IPS-15b (cell line): ENCODE results near the gene TRAPPC12.
"Not testable (repeated sequence)": the region's sequence is repeated elsewhere in the genome, so short reads cannot be mapped to it uniquely, and the experiment has no call there.

Experiments
- H3K27me3 ChIP-seq: one replicate; pipeline ENCODE4 v1.6.1; 2013; ENCODE audit warnings: low read length; ENCODE audit not compliant: control insufficient read depth, insufficient read depth
- H3K36me3 ChIP-seq: one replicate; pipeline ENCODE4 v1.6.1; 2013; ENCODE audit warnings: low read length; ENCODE audit not compliant: control insufficient read depth, insufficient read depth
- H3K4me1 ChIP-seq: one replicate; pipeline ENCODE4 v1.6.1; 2013; ENCODE audit warnings: mild to moderate bottlenecking, low read length; ENCODE audit not compliant: control insufficient read depth, insufficient read depth
- H3K4me3 ChIP-seq: one replicate; pipeline ENCODE4 v1.5.1; 2013; ENCODE audit warnings: low read depth, low read length
- H3K9ac ChIP-seq: one replicate; pipeline ENCODE4 v1.6.1; 2013; ENCODE audit warnings: low read depth, mild to moderate bottlenecking, low read length
- H3K9me3 ChIP-seq: one replicate; pipeline ENCODE4 v1.6.1; 2013; ENCODE audit warnings: mild to moderate bottlenecking, low read length; ENCODE audit not compliant: control insufficient read depth, insufficient read depth

TRAPPC12 gene

DNA sequence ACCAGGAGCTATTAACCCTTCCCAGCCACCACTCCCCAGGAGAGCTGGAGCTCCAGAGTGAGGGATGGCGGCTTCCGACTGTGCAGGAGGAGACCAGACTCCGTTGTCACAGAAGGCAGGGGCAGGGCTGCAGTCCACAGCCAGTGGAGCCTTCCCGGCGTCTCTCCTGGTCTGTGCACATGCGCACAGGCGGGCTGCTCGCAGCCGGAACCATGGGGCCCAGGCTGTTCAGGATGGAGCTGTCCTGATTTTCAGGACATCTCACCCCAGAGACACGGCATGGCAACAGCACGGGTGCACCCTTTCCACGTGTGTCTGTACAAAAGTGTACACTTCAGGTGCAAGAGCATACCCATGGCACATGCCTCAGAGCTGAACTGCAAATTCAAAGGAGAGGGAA, 30.7 kb upstream of the TRAPPC12 start:
- Histone ChIP-seq H3K4me3 (no peak overlapping the region), H3K9me3 (no peaks in the 10 kb centered on the region), H3K27me3 (no peaks in the 10 kb centered on the region), H3K4me1 (peaks cover 2% of the 10 kb centered on the region), H3K36me3 (peaks cover 8% of the 10 kb centered on the region), H3K9ac (no peak overlapping the region)

DNA sequence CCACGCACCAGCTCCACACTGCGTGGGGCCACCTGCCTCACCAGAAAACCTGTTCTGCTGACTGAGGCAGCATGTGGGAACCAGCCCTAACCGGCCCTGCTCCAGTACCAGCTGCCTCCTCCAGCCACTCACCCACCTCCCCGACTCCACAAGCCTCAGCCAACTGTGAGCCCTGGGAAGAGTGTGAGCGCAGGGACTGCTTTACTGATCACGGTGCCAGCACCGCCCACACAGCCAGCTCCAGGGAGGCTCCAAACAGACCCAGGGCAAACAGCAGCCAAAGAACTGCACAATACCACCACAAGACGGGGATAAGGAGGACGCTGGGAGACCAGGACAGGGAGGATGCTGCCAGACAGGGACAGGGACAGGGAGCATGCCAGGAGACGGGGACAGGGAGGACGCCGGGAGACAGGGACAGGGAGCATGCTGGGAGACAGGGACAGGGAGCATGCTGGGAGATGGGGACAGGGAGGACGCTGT, 30.2 kb upstream of the TRAPPC12 start:
- Histone ChIP-seq H3K4me3 (no peak overlapping the region), H3K4me1 (peaks cover 2% of the 10 kb centered on the region), H3K9ac (no peak overlapping the region), H3K27me3 (no peaks in the 10 kb centered on the region), H3K36me3 (peaks cover 8% of the 10 kb centered on the region), H3K9me3 (no peaks in the 10 kb centered on the region)

DNA sequence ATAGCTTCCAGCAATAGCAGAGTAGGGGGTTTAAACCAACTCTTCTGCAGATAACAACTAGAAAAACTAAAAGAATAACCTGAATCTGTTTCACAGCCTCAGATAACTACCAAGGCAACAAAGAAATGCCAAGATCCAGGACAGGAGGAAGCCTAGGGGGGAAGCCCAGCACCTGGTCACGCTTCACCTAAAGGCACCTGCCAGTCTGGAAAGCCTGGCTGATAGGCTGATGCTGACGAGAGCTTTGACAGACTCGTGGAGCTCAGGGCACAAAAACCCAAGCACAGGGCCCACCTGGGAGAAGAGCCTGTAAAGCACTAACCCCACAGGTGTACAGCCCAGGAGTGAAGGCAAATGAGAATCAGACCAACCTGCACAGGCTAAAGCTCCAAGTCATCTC, 24.5 kb upstream of the TRAPPC12 start:
- H3K27me3 ChIP-seq: no peaks in the 10 kb centered on the region
- peaks cover 4% of the 10 kb centered on the region for H3K36me3 ChIP-seq
- H3K9me3 ChIP-seq: no peaks in the 10 kb centered on the region
- no peak overlapping the region for H3K4me3 ChIP-seq
- no peaks in the 10 kb centered on the region for H3K4me1 ChIP-seq
- no peak overlapping the region for H3K9ac ChIP-seq

DNA sequence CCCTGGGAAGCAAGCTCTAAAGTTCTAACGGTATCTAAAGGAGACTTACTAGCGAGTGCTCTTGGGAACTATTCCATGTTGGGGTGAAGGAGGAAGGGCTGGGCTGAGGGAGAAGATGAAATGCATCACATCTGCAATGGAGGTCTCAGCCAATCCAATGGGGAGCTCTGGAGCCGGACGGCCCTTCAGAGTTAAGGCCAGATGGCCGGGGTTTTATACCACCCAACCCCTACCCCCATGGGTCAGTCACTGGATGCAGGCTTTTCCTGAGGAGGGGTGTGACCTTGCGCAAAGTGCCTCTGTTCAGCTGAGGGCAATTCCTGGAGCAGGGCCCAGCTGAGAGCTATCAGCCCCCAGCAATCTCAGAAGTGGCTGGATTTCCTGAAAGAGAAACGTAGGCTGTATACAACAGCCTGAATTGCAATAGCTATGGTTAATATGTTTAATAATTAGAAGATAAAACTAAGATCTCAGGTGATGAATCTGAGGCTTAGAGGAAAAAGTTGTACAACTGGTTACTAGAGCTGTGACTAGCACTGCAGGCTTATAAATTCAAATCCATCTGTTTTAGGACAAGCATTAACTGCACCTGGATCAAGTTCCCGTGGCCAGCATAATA, 23.4 kb upstream of the TRAPPC12 start:
- H3K4me1 ChIP-seq: no peaks in the 10 kb centered on the region
- no peaks in the 10 kb centered on the region for H3K27me3 ChIP-seq
- no peak overlapping the region for H3K9ac ChIP-seq
- H3K4me3 ChIP-seq: no peak overlapping the region
- no peaks in the 10 kb centered on the region for H3K9me3 ChIP-seq
- peaks cover 4% of the 10 kb centered on the region for H3K36me3 ChIP-seq

DNA sequence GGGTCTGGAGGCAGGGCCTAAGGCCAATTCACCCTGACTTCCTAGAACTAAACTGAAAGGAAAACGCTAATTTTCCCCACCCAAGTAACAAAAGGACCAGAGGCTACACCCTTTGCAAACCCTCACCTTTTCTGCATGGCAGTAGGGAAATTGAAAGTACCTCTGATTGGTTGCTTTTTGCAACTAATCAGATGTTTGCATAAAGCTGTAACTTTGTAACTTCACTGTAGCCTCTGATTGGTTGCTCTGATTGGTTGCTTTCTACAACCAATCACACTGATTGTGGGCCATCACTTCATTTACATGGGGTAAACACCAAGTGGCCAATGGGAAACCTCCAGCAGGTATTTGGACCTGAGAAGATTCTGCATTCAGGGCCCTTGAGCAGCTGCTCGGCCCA, 22.7 kb upstream of the TRAPPC12 start:
- no peaks in the 10 kb centered on the region for H3K4me1 ChIP-seq

DNA sequence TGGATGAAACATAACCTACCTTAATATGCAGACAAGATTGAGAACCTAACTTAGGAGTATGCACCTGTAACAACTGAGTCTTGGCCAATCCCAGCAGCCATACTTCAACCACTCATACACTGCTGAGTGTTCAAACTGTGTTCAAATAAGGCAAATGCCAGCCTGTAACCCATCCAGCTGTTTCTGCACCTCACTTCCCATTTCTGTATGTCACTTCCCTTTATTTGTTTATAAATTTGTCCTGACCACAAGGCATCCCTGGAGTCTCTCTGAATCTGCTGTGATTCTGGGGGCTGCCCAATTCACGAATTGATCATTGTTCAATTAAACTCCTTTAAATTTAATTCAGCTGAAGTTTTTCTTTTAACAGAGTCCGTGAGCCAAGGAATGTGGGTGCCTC, 22.0 kb upstream of the TRAPPC12 start:
- not testable (repeated sequence) for H3K4me1 ChIP-seq, H3K4me3 ChIP-seq

More for the DNA sequence above, 22.7 kb upstream of the TRAPPC12 start:
- Histone ChIP-seq H3K4me3 (no peak overlapping the region), H3K9me3 (no peaks in the 10 kb centered on the region), H3K9ac (no peak overlapping the region), H3K27me3 (no peaks in the 10 kb centered on the region), H3K36me3 (peaks cover 4% of the 10 kb centered on the region)

DNA sequence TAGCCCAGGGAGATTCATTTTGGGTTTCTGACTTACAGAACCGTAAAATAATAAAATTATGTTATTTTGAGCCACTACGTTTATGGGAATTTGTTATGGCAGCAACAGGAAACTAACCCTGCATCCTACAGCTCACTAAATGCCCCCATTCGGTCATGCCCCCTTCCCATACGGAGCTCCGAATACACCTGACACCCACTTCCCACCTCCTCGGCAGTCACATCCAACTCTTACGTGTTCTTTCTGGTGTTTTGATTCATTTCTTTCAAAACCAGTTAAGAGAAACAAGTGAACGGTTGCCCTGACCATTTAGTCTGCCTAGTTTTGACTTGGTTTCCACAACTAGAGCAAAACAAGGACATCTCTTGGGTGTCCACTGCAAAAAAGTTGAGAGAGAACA, 21.6 kb upstream of the TRAPPC12 start:
- no peaks in the 10 kb centered on the region for H3K4me1 ChIP-seq
- H3K36me3 ChIP-seq: peaks cover 3% of the 10 kb centered on the region
- H3K27me3 ChIP-seq: no peaks in the 10 kb centered on the region
- no peaks in the 10 kb centered on the region for H3K9me3 ChIP-seq
- no peak overlapping the region for H3K9ac ChIP-seq
- no peak overlapping the region for H3K4me3 ChIP-seq

More for the DNA sequence above, 22.0 kb upstream of the TRAPPC12 start:
- not testable (repeated sequence) for H3K36me3 ChIP-seq, H3K9me3 ChIP-seq, H3K27me3 ChIP-seq, H3K9ac ChIP-seq

DNA sequence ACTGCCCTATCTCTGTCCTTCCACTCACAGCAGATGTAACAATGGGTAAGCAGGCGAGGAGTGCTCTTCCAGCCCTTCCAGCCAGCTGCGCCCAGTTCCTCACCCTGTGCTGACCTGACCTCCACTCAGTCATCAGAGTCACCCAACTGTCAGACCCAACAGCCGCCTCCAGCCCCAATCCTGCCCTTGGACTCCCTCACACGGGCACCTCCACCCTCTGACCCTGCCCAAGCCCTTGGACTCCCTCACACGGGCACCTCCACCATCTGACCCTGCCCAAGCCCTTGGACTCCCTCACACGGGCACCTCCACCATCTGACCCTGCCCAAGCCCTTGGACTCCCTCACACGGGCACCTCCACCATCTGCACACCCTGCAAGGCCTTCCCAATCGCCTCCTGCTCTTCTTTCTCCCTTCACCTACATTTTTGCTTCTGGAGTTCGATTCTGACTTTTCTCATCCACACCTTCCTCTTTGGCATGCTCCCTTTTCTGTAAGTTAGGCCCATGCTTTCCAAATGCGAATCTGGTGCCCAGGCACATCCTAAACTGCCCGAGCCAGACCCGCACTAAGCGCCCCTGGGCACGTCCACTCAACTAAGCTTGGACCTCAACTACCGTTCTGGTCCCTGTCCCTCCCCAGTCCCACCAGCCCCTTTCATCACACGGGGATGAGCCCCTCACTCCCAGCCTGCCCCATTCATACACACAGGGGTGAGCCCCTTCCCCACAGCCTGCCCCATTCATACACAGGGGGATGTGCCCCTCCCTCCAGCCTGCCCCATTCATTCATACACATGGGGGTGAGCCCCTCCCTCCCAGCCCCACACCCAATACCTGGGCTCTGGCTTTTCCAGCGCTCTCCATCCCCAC, 17.7 kb upstream of the TRAPPC12 start:
- H3K4me1 ChIP-seq: no peaks in the 10 kb centered on the region
- no peak overlapping the region for H3K9ac ChIP-seq

DNA sequence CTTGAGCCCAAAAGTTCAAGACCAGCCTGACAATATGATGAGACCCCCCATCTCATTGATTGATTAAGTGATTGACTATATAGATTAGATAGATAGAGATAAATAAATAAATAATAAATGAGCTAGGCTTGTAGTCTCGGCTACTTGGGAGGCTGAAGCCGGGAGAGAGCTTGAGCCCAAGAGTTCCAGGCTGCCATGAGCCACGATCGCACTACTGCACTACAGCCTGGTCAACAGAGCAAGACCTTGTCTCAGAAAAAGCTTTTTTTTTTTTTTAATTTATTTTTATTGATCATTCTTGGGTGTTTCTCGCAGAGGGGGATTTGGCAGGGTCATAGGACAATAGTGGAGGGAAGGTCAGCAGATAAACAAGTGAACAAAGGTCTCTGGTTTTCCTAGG, 14.3 kb upstream of the TRAPPC12 start:
- Histone ChIP-seq H3K27me3 (no peaks in the 10 kb centered on the region), H3K9me3 (no peaks in the 10 kb centered on the region), H3K36me3 (no peaks in the 10 kb centered on the region), H3K4me3 (no peak overlapping the region), H3K4me1 (no peaks in the 10 kb centered on the region), H3K9ac (no peak overlapping the region)

More for the DNA sequence above, 17.7 kb upstream of the TRAPPC12 start:
- H3K27me3 ChIP-seq: no peaks in the 10 kb centered on the region
- H3K4me3 ChIP-seq: no peak overlapping the region
- no peaks in the 10 kb centered on the region for H3K36me3 ChIP-seq
- H3K9me3 ChIP-seq: no peaks in the 10 kb centered on the region

DNA sequence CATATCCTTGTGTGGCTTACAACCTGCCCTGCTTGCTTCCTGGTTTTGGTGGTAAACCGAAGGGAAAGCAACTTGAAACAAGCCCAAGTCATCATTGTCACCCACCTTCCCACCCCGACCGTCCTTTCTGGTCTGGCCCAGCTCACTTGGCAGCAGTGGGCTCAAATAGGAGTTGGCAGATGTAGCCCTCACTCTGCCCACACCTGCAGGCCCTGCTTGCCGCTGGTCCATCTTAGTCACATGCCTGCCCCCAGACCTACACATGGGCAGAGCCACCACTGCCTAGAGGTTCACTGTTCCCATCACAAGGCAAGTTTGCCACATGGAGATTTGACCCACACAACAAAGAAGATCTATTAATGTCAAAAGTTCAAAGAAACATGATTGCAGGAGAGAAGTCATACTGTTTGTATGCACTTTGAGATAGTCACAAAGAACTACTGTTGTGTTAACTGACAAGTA, 11.2 kb upstream of the TRAPPC12 start:
- H3K9me3 ChIP-seq: no peaks in the 10 kb centered on the region
- H3K4me1 ChIP-seq: no peaks in the 10 kb centered on the region
- no peak overlapping the region for H3K9ac ChIP-seq
- no peak overlapping the region for H3K4me3 ChIP-seq
- no peaks in the 10 kb centered on the region for H3K36me3 ChIP-seq
- no peaks in the 10 kb centered on the region for H3K27me3 ChIP-seq

DNA sequence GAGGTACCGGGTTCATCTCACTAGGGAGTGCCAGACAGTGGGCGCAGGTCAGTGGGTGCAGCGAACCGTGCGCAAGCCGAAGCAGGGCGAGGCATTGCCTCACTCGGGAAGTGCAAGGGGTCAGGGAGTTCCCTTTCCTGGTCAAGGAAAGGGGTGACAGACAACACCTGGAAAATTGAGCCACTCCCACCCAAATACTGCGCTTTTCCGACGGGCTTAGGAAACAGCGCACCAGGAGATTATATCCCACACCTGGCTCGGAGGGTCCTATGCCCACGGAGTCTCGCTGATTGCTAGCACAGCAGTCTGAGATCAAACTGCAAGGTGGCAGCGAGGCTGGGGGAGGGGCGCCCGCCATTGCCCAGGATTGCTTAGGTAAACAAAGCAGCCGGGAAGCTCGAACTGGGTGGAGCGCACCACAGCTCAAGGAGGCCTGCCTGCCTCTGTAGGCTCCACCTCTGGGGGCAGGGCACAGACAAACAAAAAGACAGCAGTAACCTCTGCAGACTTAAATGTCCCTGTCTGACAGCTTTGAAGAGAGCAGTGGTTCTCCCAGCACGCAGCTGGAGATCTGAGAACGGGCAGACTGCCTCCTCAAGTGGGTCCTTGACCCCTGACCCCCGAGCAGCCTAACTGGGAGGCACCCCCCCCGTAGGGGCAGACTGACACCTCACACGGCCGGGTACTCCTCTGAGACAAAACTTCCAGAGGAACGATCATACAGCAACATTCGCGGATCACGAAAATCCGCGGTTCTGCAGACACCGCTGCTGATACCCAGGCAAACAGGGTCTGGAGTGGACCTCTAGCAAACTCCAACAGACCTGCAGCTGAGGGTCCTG, 9.9 kb upstream of the TRAPPC12 start:
- not testable (repeated sequence) for H3K9ac ChIP-seq

More for the DNA sequence above, 9.9 kb upstream of the TRAPPC12 start:
- H3K9me3 ChIP-seq, H3K4me3 ChIP-seq, H3K36me3 ChIP-seq, H3K4me1 ChIP-seq, H3K27me3 ChIP-seq: not testable (repeated sequence)
